HG02884 (cell line): ENCODE results near the gene LRP1.

ENCODE experiments used
- ATAC-seq: cut with Tn5 transposase; IDR thresholded peaks from one replicate; pipeline ENCODE4 v1.9.1; 2021; ENCODE audit warnings: mild to moderate bottlenecking, moderate library complexity; ENCODE audit not compliant: unreplicated experiment

The LRP1 gene

DNA sequence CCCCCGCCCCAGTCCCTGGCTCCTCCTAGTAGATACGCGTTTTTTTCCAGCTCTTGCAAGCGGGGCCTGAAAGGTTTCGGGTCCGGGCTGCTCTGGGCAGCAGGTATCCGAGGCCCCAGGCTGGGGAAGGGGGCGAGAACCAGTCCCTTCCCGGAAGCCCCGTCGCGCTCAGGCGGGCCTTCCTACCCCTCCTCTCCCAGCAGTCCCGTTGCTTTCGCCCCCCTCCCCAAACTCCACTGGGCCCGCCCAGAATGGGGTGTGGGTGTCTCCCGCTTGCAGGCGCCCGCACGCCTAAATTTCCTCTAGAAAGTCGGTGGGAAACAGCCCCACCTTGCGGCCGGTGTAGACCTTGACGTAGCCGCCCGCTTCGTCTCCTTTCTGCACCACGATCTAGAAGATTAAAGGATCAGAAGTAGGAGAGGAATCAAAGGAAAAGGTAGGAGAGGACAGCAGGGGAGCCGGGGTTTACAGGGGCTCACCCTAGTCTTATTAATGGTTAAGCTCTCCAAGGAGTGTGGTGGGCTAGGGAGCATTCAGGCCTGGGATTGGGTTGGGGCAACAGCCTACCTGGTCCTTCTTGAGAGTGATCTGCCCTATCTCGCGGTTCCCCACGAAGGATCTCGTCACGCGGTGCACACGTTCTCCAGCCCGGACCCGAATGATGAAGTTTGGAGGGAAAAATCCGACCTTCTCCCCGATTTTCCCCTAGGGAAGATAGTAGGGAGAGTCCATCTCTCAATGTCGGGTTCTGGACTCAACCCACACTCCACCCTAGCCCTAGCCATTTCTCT lies 115.4 kb downstream of the LRP1 start:
- no peak for ATAC-seq

DNA sequence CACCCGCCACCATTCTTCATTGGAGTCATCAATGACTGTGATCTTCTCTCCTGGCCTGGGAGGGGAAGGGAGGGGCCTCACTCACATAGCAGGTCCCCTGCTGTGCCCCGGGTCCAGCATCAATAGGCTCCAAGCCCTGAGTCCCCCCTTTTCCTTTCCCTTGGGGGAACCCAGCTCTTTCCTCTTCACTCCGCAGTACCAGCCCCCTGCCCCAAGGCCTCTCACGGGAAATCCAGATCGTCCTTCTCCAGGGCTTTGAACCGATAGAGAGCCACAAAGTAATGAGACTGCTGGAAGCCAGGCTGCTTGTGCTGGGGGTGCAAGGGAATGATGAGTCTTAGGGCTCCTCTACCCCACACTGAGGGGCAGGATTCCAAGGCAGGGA lies 116.0 kb downstream of the LRP1 start:
- ATAC-seq: no peak

- ATAC-seq: no peak
These were observed 118.8 kb downstream of the LRP1 start for GRCh38 chr12:57247041-57247440.

GRCh38 chr12:57248934-57249742 lies 120.9 kb downstream of the LRP1 start:
- no peak for ATAC-seq

GRCh38 chr12:57250541-57250940 lies 122.3 kb downstream of the LRP1 start:
- ATAC-seq: no peak

GRCh38 chr12:57250956-57251355 lies 122.7 kb downstream of the LRP1 start, which contains the start of gene STAC3:
Gene STAC3, minus strand, starts transcription at chr12:57251187. Its CDS starts 1,551 bp downstream, at chr12:57249636.
- ATAC-seq: no peak

DNA sequence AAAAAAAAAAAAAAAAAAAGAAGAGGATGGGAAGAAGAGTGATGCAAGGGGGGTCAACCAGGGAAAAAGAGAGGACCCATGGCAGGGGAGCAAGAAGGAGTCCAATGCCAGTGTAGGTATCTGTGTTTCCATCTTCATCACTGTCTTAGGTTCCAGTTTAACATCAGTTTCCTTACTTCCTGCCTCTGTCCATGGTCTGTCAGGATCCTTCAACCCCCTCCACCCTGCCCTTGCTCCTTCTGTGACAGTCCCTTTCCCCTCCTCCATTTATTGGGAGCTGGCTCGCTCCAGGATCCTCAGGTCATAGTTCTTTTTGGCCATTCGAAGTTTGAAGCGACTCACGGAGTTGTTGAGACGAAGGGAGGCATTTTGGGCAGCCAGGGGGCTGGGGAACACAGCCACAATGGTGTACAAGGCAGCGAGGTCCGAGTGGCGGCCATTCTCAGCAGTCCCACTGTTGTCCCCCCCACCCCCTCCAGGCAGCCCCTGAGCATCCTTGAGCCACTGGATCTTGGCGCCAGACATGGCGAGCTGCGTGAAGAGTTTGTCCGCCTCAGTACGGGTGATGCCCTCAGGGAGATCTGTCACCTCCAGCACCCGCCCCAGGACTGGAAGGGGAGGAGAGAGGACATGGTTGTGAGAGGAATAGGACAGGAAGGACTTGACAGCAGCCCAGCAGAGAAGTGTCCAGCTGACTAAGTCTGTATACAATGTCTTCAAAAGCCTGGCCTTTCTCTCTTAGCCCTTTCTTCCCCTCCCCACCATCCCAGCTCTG lies 126.4 kb downstream of the LRP1 start:
- no peak for ATAC-seq

DNA sequence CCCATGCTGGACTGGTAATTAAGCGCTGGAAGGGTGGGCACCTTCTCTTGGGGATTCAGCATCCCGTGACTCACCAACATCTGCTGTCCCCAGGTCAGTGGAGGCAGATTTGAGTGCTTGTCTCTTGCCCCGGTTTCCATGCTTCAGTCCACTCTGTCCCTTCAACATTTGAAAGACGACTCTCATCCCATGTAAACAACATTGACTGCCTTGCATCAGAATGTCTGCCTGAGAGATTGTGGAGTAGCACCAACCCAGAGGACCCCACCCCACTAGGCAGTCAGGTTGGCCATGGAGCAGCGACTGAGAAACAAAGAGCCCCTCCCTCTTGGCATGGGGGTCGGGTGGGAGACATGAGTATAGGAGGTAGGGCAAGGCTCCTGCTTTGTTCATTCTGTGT lies 127.6 kb downstream of the LRP1 start:
- ATAC-seq: no peak

- no peak for ATAC-seq
These were observed 131.0 kb downstream of the LRP1 start for GRCh38 chr12:57258977-57259970.

DNA sequence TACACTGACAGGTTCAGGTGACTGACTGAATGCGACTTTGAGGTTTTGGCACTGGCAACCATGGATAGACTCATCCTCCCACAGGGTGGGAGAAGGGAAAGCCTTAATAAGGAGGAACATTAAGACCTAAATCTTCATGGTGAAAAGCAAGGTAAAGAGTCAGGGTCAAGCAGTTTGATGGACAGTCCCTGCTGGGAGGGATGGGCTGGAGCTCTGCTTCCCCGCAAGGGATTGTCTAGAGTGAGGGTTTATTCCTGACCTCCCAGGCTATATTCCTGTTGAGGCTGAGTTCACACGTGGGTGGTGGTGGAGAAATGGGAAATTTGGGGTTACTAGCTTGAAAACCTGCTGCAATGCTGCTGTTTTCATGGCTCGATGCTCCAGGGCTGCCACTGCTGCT lies 132.1 kb downstream of the LRP1 start:
- ATAC-seq: no peak

- no peak for ATAC-seq
These were observed 133.2 kb downstream of the LRP1 start for GRCh38 chr12:57261428-57261865.

DNA sequence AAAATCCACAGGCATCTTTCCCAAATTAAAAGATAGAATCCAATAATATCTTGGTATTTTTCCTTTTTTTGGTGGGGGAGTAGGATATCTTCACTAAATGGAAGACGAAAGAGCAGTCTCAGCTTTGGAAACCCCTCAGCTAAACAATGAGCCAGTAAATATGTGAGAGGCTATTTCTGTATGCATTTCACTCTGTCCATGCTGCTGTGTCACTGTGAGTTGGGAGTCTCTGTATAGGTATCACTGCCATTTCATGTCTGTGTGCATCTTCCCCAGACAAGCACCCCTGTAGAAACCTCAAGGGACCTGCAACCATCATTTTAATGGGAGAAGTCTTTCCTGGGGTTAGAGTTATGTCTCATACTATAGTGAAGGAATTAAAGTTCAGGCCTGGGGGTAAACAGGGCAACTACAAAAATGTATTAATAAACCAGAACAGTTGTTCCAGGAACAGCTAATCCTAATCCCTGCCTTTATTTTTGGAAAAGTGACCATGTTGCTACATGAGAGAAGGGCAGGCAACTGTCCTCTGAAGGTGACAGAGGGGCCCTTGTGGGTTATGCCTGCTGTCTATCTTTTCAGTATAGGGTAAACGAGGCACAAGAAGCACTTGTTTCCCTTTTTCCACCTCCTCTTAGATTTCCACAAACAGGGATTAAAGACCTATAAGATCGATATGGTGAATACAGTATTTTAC lies 134.0 kb downstream of the LRP1 start:
- no peak for ATAC-seq
